HTERT RPE-1 (cell line): ENCODE results near the gene MZB1.
"Not testable (repeated sequence)": the region's sequence is repeated elsewhere in the genome, so short reads cannot be mapped to it uniquely, and the experiment has no call there.

Experiments used
- in situ Hi-C: fragments of 300-500 bp; cut with MboI; formaldehyde crosslinking; loops from 4 replicates; pipeline ENCODE4 v1.14.3; 2020; ENCODE audit warnings: low sequenced_read_pairs

Gene MZB1

DNA sequence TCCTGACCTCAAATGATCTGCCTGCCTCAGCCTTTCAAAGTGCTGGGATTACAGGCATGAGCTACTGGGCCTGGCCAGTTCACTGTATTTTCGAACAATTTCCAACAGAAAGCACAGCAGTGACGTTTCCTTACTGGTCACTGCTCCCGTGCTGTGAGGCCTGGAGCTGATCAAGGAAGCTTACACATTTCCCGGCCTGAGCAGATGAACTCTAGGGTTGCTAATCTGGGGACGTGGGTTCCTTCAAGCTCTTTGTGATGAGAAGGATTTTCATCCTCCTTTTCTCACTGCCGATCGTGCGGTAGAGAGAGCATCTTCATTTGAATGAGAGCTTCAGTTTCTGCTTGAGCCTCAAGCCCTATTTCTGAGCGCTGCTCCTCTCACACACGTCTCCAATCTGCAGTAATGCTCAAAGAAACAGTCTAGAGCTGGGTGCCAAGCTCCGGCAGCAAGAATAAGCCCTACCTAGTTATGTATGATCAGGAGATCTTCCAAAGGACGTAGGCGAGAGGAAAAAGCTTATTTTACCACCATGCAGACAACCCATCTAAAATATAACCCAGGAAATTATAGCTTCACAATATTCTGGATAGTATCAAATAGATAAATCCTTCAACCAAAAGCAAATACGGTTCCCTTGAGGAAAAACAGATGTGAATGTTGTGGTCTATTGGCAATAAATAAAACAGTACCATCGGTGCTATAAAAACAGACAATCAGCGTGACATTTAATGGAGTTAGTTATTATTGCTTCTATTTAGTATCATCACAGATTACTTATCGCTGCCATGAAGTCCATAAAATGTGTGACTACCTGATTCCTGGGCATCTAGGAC lies 21.5 kb upstream of the MZB1 start:
- in situ Hi-C loops, result no loop called here

DNA sequence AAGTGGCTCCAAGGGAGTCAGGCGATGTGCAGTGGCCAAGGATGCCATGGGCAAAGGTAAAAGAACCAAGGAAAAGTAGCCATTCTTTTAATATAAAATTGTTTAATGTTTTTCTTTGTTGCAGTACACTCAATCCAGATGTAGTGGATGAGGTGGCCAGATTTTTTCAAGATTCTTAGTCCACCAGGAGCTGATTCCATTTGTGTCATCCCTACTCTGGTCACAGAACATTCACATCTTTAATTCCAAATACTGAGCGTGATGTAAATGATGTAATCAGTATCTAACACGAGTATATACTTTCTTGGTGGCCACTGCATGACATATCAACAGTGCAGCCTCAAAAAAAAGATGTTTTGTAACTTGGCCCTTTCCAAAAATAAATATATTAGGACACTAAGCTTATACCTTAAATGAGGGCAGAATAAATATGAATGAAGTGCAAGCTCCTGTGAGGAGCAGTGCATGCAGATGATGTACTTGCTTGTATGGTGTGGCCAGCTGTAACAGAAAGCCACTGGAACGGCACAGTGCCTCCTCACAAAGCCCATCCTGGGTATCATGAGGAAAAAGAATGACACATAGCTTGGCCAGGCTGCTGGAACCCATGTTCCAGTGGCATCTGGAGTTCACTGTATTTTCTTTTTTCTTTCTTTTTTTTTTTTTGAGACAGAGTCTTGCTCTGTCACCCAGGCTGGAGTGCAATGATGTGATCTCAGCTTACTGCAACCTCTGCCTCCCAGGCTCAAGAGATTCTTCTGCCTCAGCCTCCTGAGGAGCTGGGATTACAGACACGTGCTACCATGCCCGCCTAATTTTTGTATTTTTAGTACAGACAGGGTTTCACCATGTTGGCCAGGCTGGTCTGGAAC lies 20.6 kb upstream of the MZB1 start:
- in situ Hi-C loops, result no loop called here

DNA sequence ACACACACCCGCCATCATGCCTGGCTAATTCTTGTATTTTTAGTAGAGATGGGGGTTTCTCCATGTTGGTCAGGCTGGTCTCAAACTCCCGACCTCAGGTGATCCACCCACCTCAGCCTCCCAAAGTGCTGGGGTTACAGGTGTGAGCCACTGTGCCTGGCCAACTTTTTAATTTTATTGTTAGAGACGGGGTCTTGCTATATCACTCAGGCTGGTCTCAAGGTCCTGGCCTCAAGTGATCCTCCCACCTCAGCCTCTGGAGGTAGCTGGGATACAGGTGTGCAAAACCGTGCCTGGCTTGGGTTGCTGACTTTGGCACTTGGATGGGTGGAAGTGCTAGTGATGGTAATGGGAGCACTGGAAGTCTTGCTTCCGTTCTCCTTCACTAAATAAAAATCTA lies 19.4 kb upstream of the MZB1 start:
- in situ Hi-C loops, result not testable (repeated sequence)

DNA sequence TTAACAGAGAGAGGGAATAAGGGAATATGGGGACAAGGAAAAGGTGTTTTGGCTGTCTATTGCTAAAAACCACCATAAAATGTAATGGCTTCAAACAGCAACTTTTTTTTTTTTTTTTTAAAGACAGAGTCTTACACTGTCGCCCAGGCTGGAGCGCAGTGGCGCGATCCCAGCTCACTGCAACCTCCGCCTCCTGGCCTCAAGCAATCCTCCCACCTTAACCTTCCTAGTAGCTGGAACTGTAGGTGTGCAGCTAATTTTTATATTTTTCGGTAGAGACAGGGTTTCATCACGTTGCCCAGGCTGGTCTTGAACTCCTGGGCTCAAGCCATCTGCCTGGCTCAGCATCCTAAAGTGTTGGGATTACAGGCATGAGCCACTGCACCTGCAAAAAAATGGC lies 18.5 kb upstream of the MZB1 start:
- in situ Hi-C loops, result no loop called here

DNA sequence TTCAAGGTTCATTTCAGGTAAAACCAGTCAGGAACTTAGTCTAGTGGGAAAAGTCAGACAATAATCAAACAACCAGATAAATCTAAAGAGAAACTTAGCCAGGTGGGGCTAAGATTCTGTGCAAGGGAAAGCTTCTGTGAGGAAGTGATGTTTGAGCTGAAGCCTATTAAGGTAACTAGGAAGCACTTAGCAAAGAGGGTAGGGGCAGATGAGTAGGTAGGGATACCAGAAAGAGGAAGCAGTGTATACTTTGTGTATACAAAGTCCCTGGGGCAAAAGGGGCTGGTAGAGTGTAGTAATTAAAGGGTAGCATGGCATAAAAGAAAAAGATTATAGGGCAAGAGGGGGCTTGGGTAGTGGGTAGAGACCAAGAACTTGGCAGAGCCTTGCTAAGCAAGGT lies 17.8 kb upstream of the MZB1 start:
- in situ Hi-C loops, result no loop called here

DNA sequence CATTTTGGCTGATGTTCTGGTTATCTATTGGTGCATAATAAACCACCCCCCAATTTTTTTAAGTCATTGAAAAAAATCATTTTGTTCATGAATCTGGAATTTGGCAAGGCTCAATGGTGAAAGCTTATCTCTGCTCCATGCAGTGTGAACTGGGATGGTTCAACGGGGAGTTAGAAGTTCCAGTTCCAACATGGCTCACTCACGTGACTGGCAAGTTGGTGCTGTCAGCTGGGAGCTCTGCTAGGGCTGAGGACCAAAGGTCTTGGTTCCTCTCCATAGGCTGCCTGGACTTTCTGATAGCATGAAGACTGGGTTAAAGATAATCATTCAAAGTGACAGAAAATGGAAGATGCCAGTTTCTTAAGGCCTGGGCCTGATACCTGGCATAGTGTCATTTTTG lies 17.2 kb upstream of the MZB1 start:
- in situ Hi-C loops, result no loop called here

DNA sequence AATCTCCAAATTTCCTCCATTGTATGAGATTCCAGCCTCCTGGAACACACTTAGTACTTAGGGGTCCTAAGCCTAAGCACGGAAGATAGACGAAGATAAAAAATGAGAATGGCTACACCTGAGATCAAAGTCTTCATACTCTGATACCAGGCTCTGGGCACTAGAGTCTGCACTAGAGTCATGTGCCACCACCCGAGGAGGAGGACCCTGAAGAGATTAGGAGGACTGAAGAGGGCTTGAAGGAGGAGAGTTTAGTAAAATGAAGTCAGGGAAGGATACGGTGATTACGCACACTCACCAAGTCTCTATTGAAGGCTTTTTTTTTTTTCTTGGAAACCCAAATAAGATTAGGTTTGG lies 14.7 kb upstream of the MZB1 start:
- in situ Hi-C loops, result no loop called here

DNA sequence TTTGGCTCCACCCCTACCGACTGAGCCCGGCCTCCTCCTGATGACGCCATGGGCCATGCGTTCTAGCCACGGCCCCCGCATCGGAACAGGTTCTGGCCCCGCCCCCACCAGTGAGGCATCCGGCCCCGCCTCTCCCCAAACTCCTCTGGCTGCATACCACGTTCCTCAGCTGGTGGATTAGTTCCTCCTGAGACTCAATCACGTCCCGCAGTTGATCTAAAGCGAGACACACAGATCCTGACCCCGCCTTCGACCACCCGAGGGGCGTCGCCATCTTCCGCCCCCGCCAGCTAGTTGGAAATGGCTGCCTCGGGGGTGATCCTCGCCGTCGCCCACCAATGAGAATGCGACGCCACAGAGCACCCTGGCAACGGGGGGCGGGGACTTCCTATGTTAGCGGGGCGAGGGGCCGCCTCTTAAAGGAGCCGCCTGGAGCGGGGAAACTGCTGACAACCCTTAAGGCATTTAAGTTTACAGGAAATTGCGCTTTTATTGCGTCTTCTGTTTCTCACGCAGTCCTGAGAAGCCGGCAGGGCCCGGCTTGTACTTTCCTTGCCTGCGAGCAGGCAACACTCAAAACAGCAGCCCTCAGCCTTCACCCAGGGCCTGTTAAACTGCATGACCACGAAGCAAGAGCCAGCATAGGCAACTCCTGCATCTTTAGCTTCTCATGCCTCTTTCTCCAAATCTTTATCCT lies 14.2 kb upstream of the MZB1 start, which contains the start of gene SPATA24:
Gene SPATA24 (minus strand): TSS at position 303 of the 697 bp plus-strand sequence. CDS start 29 bp downstream, at position 274.
- in situ Hi-C loops, result no loop called here

DNA sequence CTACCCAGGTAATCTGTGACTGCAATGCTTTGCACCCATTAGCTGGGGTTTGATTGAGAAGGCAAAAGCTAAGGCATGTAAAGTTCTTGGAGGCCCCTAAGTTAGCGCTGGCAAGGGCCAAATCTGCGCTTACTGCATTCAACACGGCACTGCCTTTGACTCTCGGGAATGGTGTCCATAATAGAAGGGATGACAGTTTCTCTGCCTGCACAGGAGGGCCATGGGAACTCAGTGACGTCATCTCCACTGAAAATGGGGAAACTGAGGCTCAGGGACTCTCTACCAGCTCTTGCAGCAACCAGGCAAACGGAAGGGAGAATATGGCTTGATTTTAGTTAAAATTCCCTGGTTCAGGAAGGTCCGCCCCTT lies 13.7 kb upstream of the MZB1 start:
- in situ Hi-C loops, result no loop called here

DNA sequence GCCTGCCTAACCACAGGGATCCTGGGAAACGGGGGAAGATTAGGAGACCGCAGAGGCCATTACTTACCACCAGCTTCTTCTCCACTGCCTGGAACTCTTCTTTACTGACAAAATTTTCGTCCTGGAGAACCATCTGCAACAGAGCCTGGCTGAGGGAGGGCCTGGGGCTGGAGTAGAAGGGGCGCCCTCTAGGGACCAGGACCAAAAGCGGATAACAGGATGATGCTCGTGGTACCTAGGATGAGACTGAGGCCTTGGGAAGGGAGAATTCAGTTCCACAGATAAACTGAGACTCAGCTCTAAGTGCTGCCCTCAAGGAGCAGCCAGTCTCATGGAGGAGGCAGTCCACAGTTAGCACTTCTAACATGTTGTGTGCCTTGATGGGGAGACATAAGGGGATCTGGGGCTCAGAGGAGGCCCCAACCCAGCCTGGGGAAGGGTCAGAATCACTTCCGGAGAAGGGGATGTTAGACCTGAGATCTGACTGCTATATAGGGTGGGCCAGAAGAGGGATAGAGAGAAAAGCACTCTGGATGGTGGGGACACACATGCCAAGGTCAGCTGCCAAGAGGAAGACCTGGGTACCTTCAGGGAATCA lies 12.9 kb upstream of the MZB1 start:
- in situ Hi-C loops, result no loop called here

DNA sequence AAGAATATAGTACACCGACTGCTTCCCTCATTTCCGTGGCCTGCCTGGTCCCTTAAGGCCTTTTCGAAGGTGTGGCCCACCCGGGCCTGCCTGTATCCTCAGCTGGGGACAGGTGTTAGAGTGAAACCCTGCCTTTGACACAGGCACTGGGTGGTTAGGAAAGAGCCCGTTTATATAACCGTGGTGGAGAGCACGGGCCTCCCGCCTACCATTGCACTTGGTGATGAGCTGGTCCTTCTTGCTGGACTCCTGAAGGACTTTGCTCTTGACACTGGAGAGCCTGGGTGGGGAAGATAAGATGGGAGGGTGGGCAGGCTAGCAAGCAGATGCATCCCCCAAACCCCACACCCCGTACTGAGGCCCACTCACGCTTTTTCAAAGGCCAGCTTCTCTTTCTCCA lies 11.8 kb upstream of the MZB1 start:
- in situ Hi-C loops, result no loop called here

DNA sequence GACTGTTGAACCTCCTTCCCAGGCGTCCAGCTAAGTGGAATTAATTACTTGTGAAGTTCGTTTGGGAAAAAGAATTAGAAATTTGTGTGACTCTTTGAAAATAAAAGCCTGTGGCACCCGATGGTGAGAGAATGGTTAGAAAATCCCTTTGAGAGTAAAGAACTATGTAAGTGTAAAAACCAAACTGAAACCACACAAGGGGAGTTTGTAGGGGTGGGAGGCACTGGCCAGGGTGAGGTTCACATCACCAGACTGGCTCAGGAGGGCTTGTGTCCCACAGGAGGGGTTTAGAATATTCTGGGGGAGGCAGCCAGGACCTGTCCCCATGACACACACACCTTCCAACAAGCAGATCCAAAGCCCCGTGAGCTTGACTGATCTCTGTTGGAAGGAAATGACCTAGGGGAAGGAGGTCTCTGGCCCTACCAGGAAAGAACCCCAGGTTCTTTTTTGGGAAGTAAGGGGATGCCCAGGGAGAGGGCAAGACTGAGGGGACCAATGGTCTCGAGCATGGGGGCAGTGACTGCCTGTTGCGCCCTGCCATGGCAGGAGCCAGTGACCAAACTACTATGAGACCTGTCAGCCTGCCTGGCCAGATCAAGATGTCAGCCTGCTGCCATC lies 9.9 kb upstream of the MZB1 start:
- in situ Hi-C loops, result no loop called here

DNA sequence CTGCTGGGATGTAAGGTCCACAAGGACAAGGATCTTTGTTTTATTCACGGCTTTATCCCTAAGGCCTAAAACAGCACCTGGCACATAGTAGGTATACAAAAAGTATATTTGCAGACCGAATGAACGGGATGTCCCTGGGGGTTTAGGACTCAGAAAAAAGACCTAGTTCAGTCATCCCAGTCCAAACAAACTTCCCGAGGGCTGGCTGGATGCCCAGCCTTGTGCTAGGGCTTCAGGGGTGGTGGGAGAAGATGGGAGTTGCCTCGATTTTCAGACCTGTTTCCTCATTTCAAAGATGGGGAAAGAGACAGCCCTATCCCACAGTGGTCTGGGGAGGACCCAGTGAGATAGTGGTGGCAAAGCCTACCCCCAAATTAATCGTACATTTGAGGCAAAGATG lies 8.2 kb upstream of the MZB1 start:
- in situ Hi-C loops, result no loop called here

DNA sequence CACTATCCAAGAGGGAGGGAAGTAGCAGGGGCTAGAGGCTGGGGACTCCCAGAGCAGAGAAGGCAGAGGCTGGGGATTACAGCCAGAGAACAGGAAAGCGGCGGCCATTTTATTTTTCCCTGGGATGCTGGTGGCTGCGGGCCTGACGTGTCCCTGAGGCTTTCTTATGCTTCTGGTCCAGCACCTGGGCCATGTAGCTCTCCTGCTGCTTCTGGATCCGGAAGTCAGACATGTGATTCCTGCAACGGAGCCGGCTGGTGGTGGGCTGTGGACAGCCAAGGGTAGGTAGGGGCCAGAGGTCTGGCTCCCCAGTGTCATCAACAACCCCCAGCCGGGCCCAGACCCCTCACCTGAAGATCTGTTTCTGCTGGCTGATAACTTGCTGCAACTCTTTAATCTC lies 7.0 kb upstream of the MZB1 start:
- in situ Hi-C loops, result no loop called here

DNA sequence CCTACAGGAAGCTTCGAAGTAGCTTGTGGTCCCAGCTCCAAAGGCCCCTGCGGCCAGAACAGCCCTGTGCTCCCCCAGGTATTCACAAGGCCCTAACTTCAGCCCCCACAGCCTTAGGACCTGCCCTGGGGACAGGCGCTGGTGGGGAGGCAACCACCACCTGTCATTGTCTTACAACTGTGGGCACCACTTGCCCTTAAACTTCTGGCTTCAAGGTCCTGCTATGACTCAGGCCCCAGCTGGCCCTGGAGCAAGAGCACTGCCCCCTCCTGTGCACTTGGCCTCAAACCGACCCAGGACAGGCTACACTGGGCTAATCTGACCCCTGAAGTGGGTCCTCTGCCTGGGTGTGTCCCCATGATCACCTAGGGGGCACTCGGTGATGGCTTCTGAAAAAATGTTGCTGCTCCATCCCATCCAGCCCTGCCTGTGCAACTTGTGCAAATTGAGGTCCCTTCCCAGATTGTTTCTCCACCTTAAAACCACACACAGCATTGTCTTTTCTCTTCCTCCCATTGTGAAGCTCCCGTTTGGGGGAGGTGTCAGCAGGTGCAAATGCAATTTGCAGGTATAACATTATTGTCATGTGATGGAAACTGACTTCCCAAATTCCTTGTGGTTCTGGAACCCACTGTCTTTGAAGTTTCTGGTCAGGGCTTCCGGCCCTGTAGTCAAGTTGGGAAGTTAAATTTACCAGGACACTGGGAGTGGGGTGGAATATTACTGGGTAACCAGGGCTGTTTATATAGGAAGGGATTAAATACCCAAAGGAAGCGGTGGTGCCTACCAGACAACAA lies 6.3 kb upstream of the MZB1 start:
- in situ Hi-C loops, result no loop called here

DNA sequence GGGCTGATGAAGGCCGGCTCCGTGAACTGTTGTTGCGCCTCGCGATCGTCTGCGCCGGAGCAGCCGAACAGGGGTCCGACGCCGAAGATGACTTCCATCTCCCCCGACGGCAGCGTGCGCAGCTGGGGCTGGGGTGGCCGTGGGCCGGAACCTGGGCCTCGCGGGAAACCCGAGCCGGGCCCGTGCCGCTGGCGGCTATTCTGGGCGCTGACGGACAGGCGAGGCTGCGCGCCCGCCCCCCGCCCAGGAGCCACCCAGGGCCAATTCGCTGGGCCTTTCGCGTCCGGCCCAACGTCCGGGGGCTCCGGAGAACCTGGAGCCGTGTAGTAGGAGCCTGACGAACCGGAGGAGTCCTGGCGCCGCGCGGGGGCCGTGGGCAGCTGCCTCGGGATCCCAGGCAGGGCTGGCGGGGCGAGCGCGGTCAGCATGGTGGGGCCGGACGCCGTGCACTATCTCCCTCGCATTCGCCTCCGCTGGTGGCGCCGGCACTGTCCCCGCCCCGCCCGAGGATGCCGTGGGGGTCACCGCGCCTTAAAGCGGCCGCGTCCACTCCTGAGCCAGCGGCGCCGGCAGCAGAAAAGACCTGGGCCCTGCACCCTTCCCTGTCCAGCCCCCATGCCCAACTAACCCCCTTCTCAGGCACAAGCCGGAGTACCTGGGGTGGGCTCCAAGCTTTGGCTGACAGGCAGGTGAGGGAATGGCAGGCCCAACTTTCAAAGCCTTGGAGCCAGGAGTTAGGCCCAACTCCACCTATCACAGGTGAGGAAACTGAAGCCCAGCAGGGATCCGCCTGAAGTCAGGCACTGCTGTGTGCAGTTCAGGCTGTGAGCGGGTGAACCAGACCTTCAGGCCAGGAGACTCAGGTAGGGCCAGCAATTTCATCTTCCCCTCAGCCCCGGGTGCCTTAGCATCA lies 5.2 kb upstream of the MZB1 start, which contains the start of gene PROB1:
Gene PROB1 (minus strand): TSS at position 451 of the 913 bp plus-strand sequence. CDS start 23 bp downstream, at position 428.
- in situ Hi-C loops, result no loop called here

DNA sequence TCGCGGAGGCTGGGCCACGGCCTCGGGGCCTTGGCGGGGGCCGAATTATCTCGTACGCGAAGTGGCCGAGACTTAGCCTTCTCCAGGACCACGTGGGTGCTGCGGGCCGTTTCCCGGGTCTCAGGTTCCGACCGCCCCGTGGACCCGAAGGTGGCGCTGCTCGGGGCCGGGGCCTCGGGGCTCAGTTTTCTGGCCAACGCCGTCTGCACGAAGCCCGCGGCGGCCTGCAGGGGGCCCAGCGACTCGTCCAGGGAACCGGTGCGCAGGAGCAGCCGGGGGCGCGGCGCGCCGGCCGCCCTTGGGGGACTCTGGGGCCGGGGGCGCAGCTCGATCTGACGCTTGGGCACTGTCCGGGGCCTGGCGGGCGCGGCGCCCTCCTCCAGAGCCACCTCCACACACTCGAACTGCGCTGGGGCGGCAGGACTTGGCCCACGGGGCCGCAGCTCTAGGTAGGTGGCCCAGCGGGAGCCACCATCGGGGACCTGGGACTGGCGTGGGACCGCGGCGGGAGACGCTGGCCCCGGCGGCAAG lies 4.5 kb upstream of the MZB1 start:
- in situ Hi-C loops, result no loop called here

DNA sequence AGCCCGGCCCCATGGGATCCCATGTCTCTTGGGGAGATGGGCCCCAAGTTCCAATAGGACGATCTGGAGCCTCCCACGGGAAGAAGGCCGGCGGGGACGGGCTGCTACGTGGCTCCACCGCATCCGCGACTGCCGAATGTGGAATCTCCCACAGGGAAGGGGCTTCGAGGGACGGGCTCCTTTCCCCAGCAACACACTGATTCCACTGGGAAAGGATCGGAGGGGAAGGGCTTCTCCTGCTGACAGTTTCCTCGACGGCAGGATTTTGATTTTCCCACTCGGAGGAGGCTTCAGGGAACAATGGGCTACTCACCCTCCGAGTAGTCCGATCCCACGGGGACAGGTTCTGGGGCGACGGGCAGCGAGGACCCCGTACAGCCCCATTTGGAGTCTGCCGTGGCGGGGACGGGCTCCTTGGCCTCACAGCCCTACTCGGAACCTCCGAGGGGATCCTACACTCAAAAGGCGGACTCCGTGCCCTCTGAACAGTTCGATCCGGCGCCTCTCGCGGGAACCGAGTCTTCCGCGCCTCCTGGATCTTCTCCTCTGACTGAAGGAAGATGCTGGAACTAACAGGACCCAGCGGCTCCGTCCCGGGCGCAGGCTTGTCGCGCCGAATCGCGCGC lies 3.9 kb upstream of the MZB1 start:
- in situ Hi-C loops, result no loop called here
